PC-9 (cell line): ENCODE data around the gene CDH13. TPM values are rescaled to one million over a fixed set of nuclear protein-coding genes. Genes with fewer than 3 reads are reported as not detected.

Experiments used
- BruUV-seq: library from RNA; stranded (reverse); fragments of 400-500 nt; replicated peaks from 2 replicates; lab custom pipeline; 2021; lab: Mats Ljungman, UMichigan
- CTCF ChIA-PET: fragments of 300-600 bp; sonication (Branson Sonifier 250); formaldehyde crosslinking; loops from one replicate; lab custom pipeline; 2022; ENCODE audit warnings: antibody characterized with exemption; lab: Charles Lee
- POLR2A ChIA-PET: fragments of 300-600 bp; sonication (Branson Sonifier 250); formaldehyde crosslinking; loops from one replicate; lab custom pipeline; 2022; ENCODE audit warnings: antibody characterized with exemption; ENCODE audit not compliant: unreplicated experiment; lab: Charles Lee
- DNase-seq, 2 experiments: peaks; one replicate each; pipeline versions ENCODE4 v3.0.0 to v3.0.0-alpha.2; 2015 to 2022; ENCODE audit warnings: mixed read lengths in 1 of 2
- H2AFZ ChIP-seq: fragments of 200-600 bp; sonication (generic); 2 replicates; pipeline ENCODE4 v1.8.1; 2017; ENCODE audit warnings: antibody characterized with exemption
- H3F3A ChIP-seq: fragments of 200-600 bp; sonication (generic); 2 replicates; pipeline ENCODE4 v1.8.1; 2017; ENCODE audit warnings: antibody characterized with exemption, mild to moderate bottlenecking, low read depth; ENCODE audit not compliant: insufficient read depth
- H3K27ac ChIP-seq: fragments of 200-600 bp; sonication (generic); 2 replicates; pipeline ENCODE4 v1.6.1; 2016; ENCODE audit warnings: mixed run types
- H3K27me3 ChIP-seq: fragments of 200-600 bp; sonication (generic); 2 replicates; pipeline ENCODE4 v1.6.1; 2016; ENCODE audit warnings: low read depth, mixed run types; ENCODE audit not compliant: insufficient read depth
- H3K36me3 ChIP-seq: fragments of 200-600 bp; sonication (generic); 2 replicates; pipeline ENCODE4 v1.6.1; 2016; ENCODE audit warnings: low read depth, mixed run types
- H3K4me1 ChIP-seq: fragments of 200-600 bp; sonication (generic); replicated peaks from 2 replicates; pipeline ENCODE4 v1.6.1; 2016; ENCODE audit warnings: mixed run types; ENCODE audit not compliant: insufficient read depth
- H3K4me2 ChIP-seq: fragments of 200-600 bp; sonication (generic); 2 replicates; pipeline ENCODE4 v1.6.1; 2017; ENCODE audit warnings: mixed run types
- H3K4me3 ChIP-seq: fragments of 200-600 bp; sonication (generic); 2 replicates; pipeline ENCODE4 v1.6.1; 2016; ENCODE audit warnings: mixed run types
- H3K79me2 ChIP-seq: fragments of 200-600 bp; sonication (generic); 2 replicates; pipeline ENCODE4 v1.6.1; 2017; ENCODE audit warnings: low read depth, mixed run types
- H3K9me2 ChIP-seq: fragments of 200-600 bp; sonication (generic); 2 replicates; pipeline ENCODE4 v1.8.1; 2017; ENCODE audit warnings: mild to moderate bottlenecking; ENCODE audit not compliant: insufficient read depth
- H3K9me3 ChIP-seq: fragments of 200-600 bp; sonication (generic); 2 replicates; pipeline ENCODE4 v1.8.1; 2016; ENCODE audit warnings: low read depth; ENCODE audit not compliant: insufficient read depth
- H4K20me1 ChIP-seq: fragments of 200-600 bp; sonication (generic); 2 replicates; pipeline ENCODE4 v1.8.1; 2017; ENCODE audit not compliant: insufficient read depth
- EZH2 ChIP-seq: fragments of 200-600 bp; sonication (generic); IDR thresholded peaks from 2 replicates; pipeline ENCODE4 v1.8.0; 2017; ENCODE audit warnings: antibody characterized with exemption, low read depth
- intact Hi-C: fragments of 100-400 bp; cut with micrococcal nuclease; formaldehyde crosslinking; loops from one replicate; pipeline ENCODE4 v1.10.0; 2022; ENCODE audit not compliant: unreplicated experiment
- total RNA-seq: library from RNA; stranded (reverse); gene quantifications from 2 replicates; pipeline ENCODE4 v1.2.3, GENCODE V29; 2021
- TF ChIP-seq, protein P1 (sequence below): fragments of 200-600 bp; sonication (generic); conservative IDR thresholded peaks from 2 replicates; pipeline ENCODE4 v1.6.1; 2017; ENCODE audit warnings: mixed run types, antibody characterized with exemption, mild to moderate bottlenecking, moderate library complexity

Gene CDH13
- total RNA-seq, 1 experiment from 2014 or later = 0.24 TPM

DNA sequence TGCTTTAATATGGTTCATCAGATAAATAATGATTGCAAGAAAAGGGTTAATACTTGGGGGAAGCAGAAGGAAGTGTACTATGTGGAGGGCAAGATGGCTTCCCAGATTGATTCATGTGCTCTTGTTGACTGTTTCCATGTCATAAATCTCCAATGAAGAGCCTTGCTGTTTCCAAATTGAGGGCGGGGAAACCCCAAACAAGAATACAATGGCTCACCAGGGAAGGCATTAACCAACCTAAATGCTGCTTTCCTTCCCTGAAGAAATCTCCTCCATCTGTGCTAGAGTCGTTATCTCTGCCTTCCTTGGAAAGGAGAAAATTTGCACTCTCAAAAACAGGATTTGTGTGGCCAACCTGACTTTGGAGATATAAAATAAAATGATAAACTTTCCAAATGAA lies 28.0 kb upstream of the CDH13 start:
- ChIA-PET CTCF (no interaction called here), POLR2A (no interaction called here)
- Histone ChIP-seq H3K4me3 (no peak overlapping the region), H3K79me2 (no peaks in the 10 kb centered on the region), H2AFZ (no peak overlapping the region), H3K4me1 (no peaks in the 10 kb centered on the region), H3K9me2 (no peaks in the 10 kb centered on the region), H3F3A (no peaks in the 10 kb centered on the region), H3K9me3 (no peaks in the 10 kb centered on the region), H3K4me2 (no peak overlapping the region), H3K36me3 (no peaks in the 10 kb centered on the region), H3K27ac (no peak overlapping the region), H3K27me3 (no peaks in the 10 kb centered on the region), H4K20me1 (no peaks in the 10 kb centered on the region)
- BruUV-seq = no TSS peak
- DNase-seq = no peak
- intact Hi-C loops = no loop called here
- no peak for TF ChIP-seq EZH2
- TF ChIP-seq, protein P1, sequence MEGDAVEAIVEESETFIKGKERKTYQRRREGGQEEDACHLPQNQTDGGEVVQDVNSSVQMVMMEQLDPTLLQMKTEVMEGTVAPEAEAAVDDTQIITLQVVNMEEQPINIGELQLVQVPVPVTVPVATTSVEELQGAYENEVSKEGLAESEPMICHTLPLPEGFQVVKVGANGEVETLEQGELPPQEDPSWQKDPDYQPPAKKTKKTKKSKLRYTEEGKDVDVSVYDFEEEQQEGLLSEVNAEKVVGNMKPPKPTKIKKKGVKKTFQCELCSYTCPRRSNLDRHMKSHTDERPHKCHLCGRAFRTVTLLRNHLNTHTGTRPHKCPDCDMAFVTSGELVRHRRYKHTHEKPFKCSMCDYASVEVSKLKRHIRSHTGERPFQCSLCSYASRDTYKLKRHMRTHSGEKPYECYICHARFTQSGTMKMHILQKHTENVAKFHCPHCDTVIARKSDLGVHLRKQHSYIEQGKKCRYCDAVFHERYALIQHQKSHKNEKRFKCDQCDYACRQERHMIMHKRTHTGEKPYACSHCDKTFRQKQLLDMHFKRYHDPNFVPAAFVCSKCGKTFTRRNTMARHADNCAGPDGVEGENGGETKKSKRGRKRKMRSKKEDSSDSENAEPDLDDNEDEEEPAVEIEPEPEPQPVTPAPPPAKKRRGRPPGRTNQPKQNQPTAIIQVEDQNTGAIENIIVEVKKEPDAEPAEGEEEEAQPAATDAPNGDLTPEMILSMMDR = no peak

DNA sequence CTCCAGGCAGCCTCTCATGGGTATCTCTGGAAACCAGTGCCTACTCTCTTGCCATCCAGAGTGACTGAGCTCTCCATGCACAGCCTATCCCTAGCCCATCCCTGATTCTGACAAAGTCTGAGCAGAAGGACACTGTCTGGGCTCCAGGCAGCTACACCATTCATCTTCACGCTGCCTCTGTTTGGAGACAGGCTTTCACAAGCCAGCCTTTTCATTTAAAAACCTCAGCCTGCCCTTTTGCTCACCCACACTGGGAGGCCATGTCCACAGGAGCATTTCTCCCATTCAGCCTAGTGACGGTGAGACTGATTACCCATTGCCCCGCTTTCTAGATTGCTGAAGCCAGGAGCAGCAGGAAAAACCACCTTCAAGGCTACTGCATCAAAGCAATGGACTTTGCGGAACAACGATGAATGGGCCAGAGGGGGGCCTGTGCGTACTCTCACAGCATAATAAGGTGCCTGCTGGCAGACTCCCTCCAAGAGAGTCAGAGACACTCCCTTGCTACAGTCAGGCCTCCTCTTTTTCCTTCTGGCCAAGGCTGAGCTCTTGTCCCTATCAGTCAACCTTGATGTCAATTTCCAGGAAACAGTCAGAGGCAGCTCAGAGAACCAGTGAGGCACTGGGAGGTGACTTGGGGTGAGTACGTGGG lies 24.7 kb upstream of the CDH13 start:
- no peaks in the 10 kb centered on the region for H3F3A ChIP-seq
- intact Hi-C loops = no loop called here
- H3K4me3 ChIP-seq = no peak overlapping the region
- H4K20me1 ChIP-seq = no peaks in the 10 kb centered on the region
- POLR2A ChIA-PET = no interaction called here
- H3K4me2 ChIP-seq = no peak overlapping the region
- no peak for TF ChIP-seq EZH2
- TF ChIP-seq, protein P1 = no peak
- H3K36me3 ChIP-seq = no peaks in the 10 kb centered on the region
- no TSS peak for BruUV-seq
- no peaks in the 10 kb centered on the region for H3K79me2 ChIP-seq
- H3K27me3 ChIP-seq = no peaks in the 10 kb centered on the region
- no peak for DNase-seq
- no peak overlapping the region for H3K27ac ChIP-seq
- no peaks in the 10 kb centered on the region for H3K4me1 ChIP-seq
- H2AFZ ChIP-seq = no peak overlapping the region
- H3K9me2 ChIP-seq = no peaks in the 10 kb centered on the region
- H3K9me3 ChIP-seq = no peaks in the 10 kb centered on the region
- CTCF ChIA-PET = no interaction called here

DNA sequence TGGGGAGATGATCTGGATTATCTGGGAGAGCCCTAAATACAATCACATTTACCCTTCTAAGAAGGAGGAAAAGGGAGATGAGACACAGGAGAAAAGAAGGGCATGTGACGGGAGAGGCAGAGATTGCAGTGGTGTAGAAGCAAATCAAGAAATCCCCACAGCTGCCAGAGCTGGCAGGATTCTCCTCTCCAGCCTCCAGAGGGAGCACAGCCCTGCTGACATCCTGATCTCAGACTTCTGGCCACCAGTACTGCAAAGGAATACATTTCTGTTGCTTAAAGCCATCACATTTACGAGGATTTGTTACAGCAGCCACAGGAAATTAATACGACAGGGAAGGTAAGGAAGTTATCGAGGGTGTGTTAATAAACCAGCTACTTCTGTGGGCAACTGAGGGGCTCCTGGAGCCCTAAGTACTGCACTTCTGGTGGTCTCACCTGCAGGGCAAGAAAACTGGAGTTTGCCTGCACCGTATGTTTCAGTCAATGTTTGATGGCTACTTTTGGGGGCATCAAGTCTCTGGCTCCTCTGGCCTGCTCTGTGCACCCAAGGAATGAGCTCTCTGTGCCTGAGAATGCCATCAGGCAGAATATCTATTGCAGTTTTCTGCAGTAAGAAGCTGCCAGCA lies 22.9 kb upstream of the CDH13 start:
- Histone ChIP-seq H3K36me3 (no peaks in the 10 kb centered on the region), H3K27ac (no peak overlapping the region), H3K4me2 (no peak overlapping the region), H3K9me2 (no peaks in the 10 kb centered on the region), H4K20me1 (no peaks in the 10 kb centered on the region), H2AFZ (no peak overlapping the region), H3K4me1 (no peaks in the 10 kb centered on the region), H3K79me2 (no peaks in the 10 kb centered on the region), H3K9me3 (no peaks in the 10 kb centered on the region), H3K27me3 (no peaks in the 10 kb centered on the region), H3F3A (no peaks in the 10 kb centered on the region), H3K4me3 (no peak overlapping the region)
- intact Hi-C loops = no loop called here
- POLR2A ChIA-PET = no interaction called here
- no peak for DNase-seq
- CTCF ChIA-PET = no interaction called here
- TF ChIP-seq, protein P1 = no peak; the same call in 1 of the 2 replicates
- no peak for TF ChIP-seq EZH2
- no TSS peak for BruUV-seq
